Measurements from ENCODE around the gene SYCP2. TPM values are rescaled to one million over a fixed set of nuclear protein-coding genes. Genes with fewer than 3 reads are reported as not detected.

SYCP2 gene
- total and polyA plus RNA-seq, 2 of the 8 experiments (the other 6 are each of a cell fraction or from before 2014, with no cell fraction given) = 0.02 to 0.50 TPM

GRCh38 chr20:59835448-59836395 is 97.7 kb downstream of the SYCP2 start:
- H3K79me1 ChIP-seq (ENCODE audit: low read depth, low read length) = no peaks in the 10 kb centered on the region
- H2BK12ac ChIP-seq (ENCODE audit: low read depth, low read length) = no peak overlapping the region
- H4K8ac ChIP-seq (ENCODE audit: extremely low read depth, insufficient read depth, low read length) = no peak overlapping the region
- WGBS, 2 experiments (ENCODE audit: extremely low coverage in 1 of 2, insufficient coverage in 1 of 2, insufficient read length in 1 of 2, insufficient replicate concordance in 2 of 2, low coverage in 1 of 2, low lambda C conversion rate in 2 of 2, missing lambda C conversion rate in 1 of 2) = 74% methylated on average over 16 of the region's 16 CpGs; no CpG with 5 or more reads in 1 of the 2 experiments
- peaks cover 0 to 2% (median 0%) of the 10 kb centered on the region in 4 experiments; a peak in 1 of 8 replicates for H3K36me3 ChIP-seq (ENCODE audit: control insufficient read depth in 2 of 4, insufficient read depth in 4 of 4, low read length in 3 of 4)
- FAIRE-seq = no peak
- H2AFZ ChIP-seq (ENCODE audit: low read length) = no peak overlapping the region
- peaks cover 0 to 3% (median 0%) of the 10 kb centered on the region in 4 experiments; a peak in 1 of 7 replicates for H3K27me3 ChIP-seq (replicated peaks in 1 of 4; ENCODE audit: control insufficient read depth in 3 of 4, extremely low read depth in 1 of 4, insufficient read depth in 3 of 4, low read length in 3 of 4)
- no peaks in the 10 kb centered on the region; a peak in 1 of 7 replicates for H3K4me1 ChIP-seq (replicated peaks in 1 of 4; ENCODE audit: control insufficient read depth in 3 of 4, insufficient read depth in 4 of 4, low read length in 3 of 4)
- H3K9me3 ChIP-seq (ENCODE audit: insufficient read depth in 2 of 2, low read depth in 1 of 2, low read length in 1 of 2) = peaks cover 75 to 96% of the 10 kb centered on the region in 2 experiments
- no peak overlapping the region for H3K4ac ChIP-seq (replicated peaks; ENCODE audit: insufficient read length, low read depth, low read length)
- POLR2A ChIA-PET (ENCODE audit: partially characterized antibody) = no interaction called here
- DNase-seq (ENCODE audit: low read depth in 1 of 2, low spot score in 2 of 2) = peak in 1 of 2 experiments; percentile 44
- no peak overlapping the region for H2BK15ac ChIP-seq (ENCODE audit: low read length)
- no peaks in the 10 kb centered on the region for H3K79me2 ChIP-seq (ENCODE audit: control insufficient read depth in 1 of 2, insufficient read depth in 2 of 2, low read length in 2 of 2)
- no peaks in the 10 kb centered on the region for H3K23me2 ChIP-seq (ENCODE audit: low read depth, low read length)
- CTCF ChIA-PET (ENCODE audit: partially characterized antibody) = interaction anchor here (1.2 kb wide), 1 partner anchor 9 kb away, joined by 3 read pairs; no protein-coding TSS in a partner anchor
- H4K5ac ChIP-seq (ENCODE audit: insufficient read length, low read depth, low read length) = no peak overlapping the region
- H2BK120ac ChIP-seq (replicated peaks; ENCODE audit: low read depth, low read length) = no peak overlapping the region
- no peak overlapping the region for H2BK5ac ChIP-seq (ENCODE audit: low read depth, low read length)
- no peak overlapping the region for H3K9ac ChIP-seq (replicated peaks in 1 of 4; ENCODE audit: extremely low read depth in 1 of 4, low read depth in 3 of 4, low read length in 3 of 4)
- no peak overlapping the region for H3K23ac ChIP-seq (ENCODE audit: insufficient read length)
- H3K14ac ChIP-seq (ENCODE audit: insufficient read length) = no peak overlapping the region
- no peaks in the 10 kb centered on the region for H4K20me1 ChIP-seq (replicated peaks in 1 of 2; ENCODE audit: control insufficient read depth in 1 of 2, insufficient read depth in 2 of 2, low read length in 2 of 2)
- no peak overlapping the region for H2BK20ac ChIP-seq (ENCODE audit: low read length)
- no peak overlapping the region for H3K4me2 ChIP-seq (ENCODE audit: insufficient read depth in 1 of 2, low read depth in 2 of 2, low read length in 2 of 2)
- no peak overlapping the region for H2AK5ac ChIP-seq (ENCODE audit: low read depth, low read length)
- H3K27ac ChIP-seq (ENCODE audit: low read depth, low read length) = no peak overlapping the region
- H4K91ac ChIP-seq (replicated peaks; ENCODE audit: insufficient read length, low read length) = no peak overlapping the region
- H3K4me3 ChIP-seq (ENCODE audit: extremely low read depth in 1 of 4, insufficient read depth in 2 of 4, low read depth in 3 of 4, low read length in 4 of 4) = no peak overlapping the region
- no peak overlapping the region for H3K56ac ChIP-seq (replicated peaks; ENCODE audit: insufficient read length, low read depth, low read length)
- no peak overlapping the region for H3K18ac ChIP-seq (ENCODE audit: extremely low read depth, low read length)
- no peak for TF ChIP-seq CHD1 (IDR thresholded peaks at IDR 0.05; ENCODE audit: low read depth, low read length)
- TF ChIP-seq RBBP5 (IDR thresholded peaks at IDR 0.05; ENCODE audit: borderline replicate concordance, low read depth, low read length) = no peak
- TF ChIP-seq PHF8 (conservative IDR thresholded peaks at IDR 0.05; ENCODE audit: low read depth, low read length) = no peak
- no peak for TF ChIP-seq CTBP2 (IDR thresholded peaks at IDR 0.05; ENCODE audit: borderline replicate concordance, insufficient read depth, insufficient read length, low read length)
- TF ChIP-seq BACH1 (IDR thresholded peaks at IDR 0.05; ENCODE audit: low read length) = no peak
- no peak for TF ChIP-seq JUND (IDR thresholded peaks at IDR 0.05; ENCODE audit: low read length)
- TF ChIP-seq HDAC2 (IDR thresholded peaks at IDR 0.05; ENCODE audit: borderline replicate concordance in 1 of 2, low read depth in 2 of 2, low read length in 2 of 2) = no peak
- TF ChIP-seq YY1 (IDR thresholded peaks at IDR 0.05; ENCODE audit: low read depth, low read length) = no peak
- TF ChIP-seq USF2 (IDR thresholded peaks at IDR 0.05; ENCODE audit: low read length) = no peak
- TF ChIP-seq TBP (IDR thresholded peaks at IDR 0.05; ENCODE audit: low read depth, low read length) = no peak
- TF ChIP-seq SIRT6 (IDR thresholded peaks at IDR 0.05; ENCODE audit: low read length) = no peak

Data from H1 (cell line).